Testis (tissue), 3 donors: ENCODE results near the gene BRSK2. TPM values are rescaled to one million over a fixed set of nuclear protein-coding genes. Genes with fewer than 3 reads are reported as not detected.

Experiments
- DNase-seq: peaks from one replicate; pipeline ENCODE4 v3.0.0-alpha.2; 2019
- H3K27ac ChIP-seq, 2 donors: fragments of 200-600 bp; sonication (generic); one replicate each; pipeline ENCODE4 v1.5.1; 2019
- H3K27me3 ChIP-seq: fragments of 200-600 bp; sonication (generic); one replicate; pipeline ENCODE4 v1.5.1; 2019
- H3K36me3 ChIP-seq: fragments of 200-600 bp; sonication (generic); one replicate; pipeline ENCODE4 v1.5.1; 2017; ENCODE audit warnings: low read depth; ENCODE audit errors: missing control alignments
- H3K4me1 ChIP-seq: fragments of 200-600 bp; sonication (generic); one replicate; pipeline ENCODE4 v1.5.1; 2019
- H3K4me3 ChIP-seq, 2 donors: fragments of 200-600 bp; sonication (generic); one replicate each; pipeline ENCODE4 v1.5.1; 2017 to 2019
- H3K9me3 ChIP-seq: fragments of 200-600 bp; sonication (generic); one replicate; pipeline ENCODE4 v1.5.1; 2017
- CTCF ChIP-seq, 3 experiments: fragments of 450-650 bp in 2 of 3; fragments of 200-600 bp in 1 of 3; sonication (generic) in 1 of 3; IDR thresholded peaks; one replicate each; pipeline ENCODE4 v1.5.1; 2016 to 2019; ENCODE audit warnings: antibody characterized with exemption in 3 of 3, mild to moderate bottlenecking in 2 of 3, moderate library complexity in 1 of 3
- POLR2A ChIP-seq: fragments of 450-650 bp; IDR thresholded peaks from one replicate; pipeline ENCODE4 v1.6.1; 2017; ENCODE audit warnings: antibody characterized with exemption, mild to moderate bottlenecking, moderate library complexity
- WGBS, 2 donors: methylation state at CpG; one replicate each; pipeline ENCODE4 v1.1.5; 2018; 5-methylcytosine and 5-hydroxymethylcytosine counted together
- intact Hi-C: fragments of 100-400 bp; cut with DNase I; formaldehyde crosslinking; loops from one replicate; pipeline ENCODE4 v1.15.1; 2023; ENCODE audit warnings: low total_unique reads
- polyA plus RNA-seq: library from polyadenylated mRNA; stranded (reverse); fragments of 350-450 nt; fragmentation: Illumina TruSeq; extraction: RNeasy Lipid Tissue Mini Kit (QIAGEN cat#74804); gene quantifications from one replicate; pipeline ENCODE4 v1.2.3, GENCODE V29; 2014; ENCODE audit warnings: low read depth, low replicate concordance; ENCODE audit not compliant: insufficient read depth
- total RNA-seq, 2 donors: library from RNA; depleted of rRNA; stranded (reverse); fragments of >200 nt; gene quantifications; one replicate each; pipeline ENCODE4 v1.2.3, GENCODE V29; 2016

The BRSK2 gene
- total and polyA plus RNA-seq, 3 donors from 2014 or later, result 24.7 to 52.3 (median 49.1) TPM

GRCh38 chr11:1503708-1504104 is 114.0 kb downstream of the BRSK2 start:
- DNase-seq, result peak; percentile 43
- 62 to 81% methylated on average over 9 to 13 of the region's 14 CpGs for WGBS, 2 donors
- Histone ChIP-seq H3K4me1 (peaks cover 12% of the 10 kb centered on the region), H3K36me3 (no peaks in the 10 kb centered on the region), H3K27ac (no peak overlapping the region), H3K9me3 (no peaks in the 10 kb centered on the region), H3K4me3 (no peak overlapping the region), H3K27me3 (no peaks in the 10 kb centered on the region)
- intact Hi-C loops, result no loop called here
- no peak for TF ChIP-seq POLR2A
- no peak for TF ChIP-seq CTCF (IDR thresholded peaks at IDR 0.05)

- intact Hi-C loops, result no loop called here
- DNase-seq, result no peak
- Histone ChIP-seq H3K27me3 (no peaks in the 10 kb centered on the region), H3K9me3 (no peaks in the 10 kb centered on the region), H3K36me3 (no peaks in the 10 kb centered on the region), H3K4me1 (peaks cover 12% of the 10 kb centered on the region), H3K4me3 (no peak overlapping the region), H3K27ac (no peak overlapping the region)
- WGBS, 2 donors, result 71 to 94% methylated on average over 7 to 9 of the region's 9 CpGs
- no peak for TF ChIP-seq POLR2A
- no peak for TF ChIP-seq CTCF (IDR thresholded peaks at IDR 0.05)
These were observed 114.4 kb downstream of the BRSK2 start for GRCh38 chr11:1504138-1504537.

GRCh38 chr11:1504581-1505290 is 115.0 kb downstream of the BRSK2 start:
- Histone ChIP-seq H3K27me3 (no peaks in the 10 kb centered on the region), H3K36me3 (no peaks in the 10 kb centered on the region), H3K27ac (no peak overlapping the region), H3K4me1 (peaks cover 12% of the 10 kb centered on the region), H3K9me3 (no peaks in the 10 kb centered on the region), H3K4me3 (no peak overlapping the region)
- no peak for DNase-seq
- WGBS, 2 donors, result 91 to 94% methylated on average over 14 to 28 of the region's 28 CpGs
- intact Hi-C loops, result no loop called here
- TF ChIP-seq CTCF (IDR thresholded peaks at IDR 0.05), result no peak
- no peak for TF ChIP-seq POLR2A

- no peak overlapping the region for H3K4me3 ChIP-seq
These were observed 115.7 kb downstream of the BRSK2 start for GRCh38 chr11:1505480-1505879.

More at GRCh38 chr11:1505480-1505879, 115.7 kb downstream of the BRSK2 start:
- no peaks in the 10 kb centered on the region for H3K27me3 ChIP-seq
- 87 to 90% methylated on average over 11 of the region's 11 CpGs for WGBS, 2 donors
- DNase-seq, result no peak
- intact Hi-C loops, result no loop called here
- no peaks in the 10 kb centered on the region for H3K9me3 ChIP-seq
- TF ChIP-seq CTCF (IDR thresholded peaks at IDR 0.05) (no peak), POLR2A (no peak)
- H3K36me3 ChIP-seq, result no peaks in the 10 kb centered on the region
- H3K4me1 ChIP-seq, result peaks cover 12% of the 10 kb centered on the region
- no peak overlapping the region for H3K27ac ChIP-seq
